Breast epithelium (tissue), 3 donors: ENCODE data around the gene KIAA1549.

ENCODE experiments used
- CTCF ChIP-seq, 3 donors: fragments of 450-650 bp; IDR thresholded peaks; one replicate each; pipeline ENCODE4 v1.5.1; 2016 to 2017; ENCODE audit warnings: antibody characterized with exemption in 3 of 3, mild to moderate bottlenecking in 3 of 3, moderate library complexity in 3 of 3
- POLR2AphosphoS5 ChIP-seq, 3 donors: sonication (generic); formaldehyde crosslinking; IDR thresholded peaks; one replicate each; pipeline ENCODE4 v1.6.1; 2017; ENCODE audit warnings: antibody characterized with exemption in 3 of 3

GRCh38 chr7:138907850-138908249 is 73.3 kb downstream of the KIAA1549 start:
- no peak for TF ChIP-seq CTCF (IDR thresholded peaks at IDR 0.05)
- no peak for TF ChIP-seq POLR2AphosphoS5 (IDR thresholded peaks at IDR 0.05)
